Jurkat, Clone E6-1 (cell line): ENCODE measurements around the gene GARIN5A.

ENCODE experiments used
- DNase-seq: peaks from one replicate; pipeline ENCODE4 v3.0.0-alpha.2; 2011; ENCODE audit warnings: low read depth, low spot score
- H3K4me3 ChIP-seq: 2 replicates; pipeline ENCODE4 v1.5.1; 2011; ENCODE audit warnings: mild to moderate bottlenecking, low read length, control low read depth, moderate library complexity

GARIN5A gene

GRCh38 chr19:50427318-50427925, 49.2 kb downstream of the GARIN5A start:
- H3K4me3 ChIP-seq: no peak overlapping the region
- DNase-seq: no peak

- no peak overlapping the region for H3K4me3 ChIP-seq
- no peak for DNase-seq
These were observed 51.1 kb downstream of the GARIN5A start for GRCh38 chr19:50425581-50425980.

- H3K4me3 ChIP-seq: no peak overlapping the region
- no peak for DNase-seq
These were observed 53.2 kb downstream of the GARIN5A start for GRCh38 chr19:50423279-50424113.

GRCh38 chr19:50422397-50423278, 54.0 kb downstream of the GARIN5A start:
- no peak for DNase-seq
- no peak overlapping the region for H3K4me3 ChIP-seq

- no peak for DNase-seq
- H3K4me3 ChIP-seq: no peak overlapping the region
These were observed 55.8 kb downstream of the GARIN5A start for GRCh38 chr19:50420808-50421207.

- no peak overlapping the region for H3K4me3 ChIP-seq
These were observed 56.5 kb downstream of the GARIN5A start for GRCh38 chr19:50420127-50420526.

GRCh38 chr19:50419580-50420035, 57.0 kb downstream of the GARIN5A start:
- no peak for DNase-seq
- H3K4me3 ChIP-seq: no peak overlapping the region

More at GRCh38 chr19:50420127-50420526, 56.5 kb downstream of the GARIN5A start:
- no peak for DNase-seq

- H3K4me3 ChIP-seq: no peak overlapping the region
- DNase-seq: no peak
These were observed 57.5 kb downstream of the GARIN5A start for GRCh38 chr19:50419022-50419579.

GRCh38 chr19:50418176-50419021, 58.2 kb downstream of the GARIN5A start, which contains the start of gene SPIB:
TSS of gene SPIB (plus strand) at chr19:50418938. CDS start at chr19:50418963, 25 bp downstream.
- DNase-seq: no peak
- no peak within 1 kb of the TSS for H3K4me3 ChIP-seq

- DNase-seq: no peak
- no peak overlapping the region for H3K4me3 ChIP-seq
These were observed 59.3 kb downstream of the GARIN5A start for GRCh38 chr19:50417111-50418081.
